B cell (primary cell): ENCODE data around the gene FOXL1. TPM values are rescaled to one million over a fixed set of nuclear protein-coding genes. Genes with fewer than 3 reads are reported as not detected.

ENCODE experiments used
- ATAC-seq: fragments of 200-7000 bp; cut with Tn5 transposase; one replicate; pipeline ENCODE4 v1.10.0; 2021; ENCODE audit warnings: low read depth, mild to moderate bottlenecking, moderate number of reproducible peaks, moderate library complexity
- CTCF ChIA-PET: fragments of 350-600 bp; sonication (Branson Sonifier 250); formaldehyde crosslinking; loops from one replicate; lab custom pipeline; 2021; ENCODE audit warnings: antibody characterized with exemption, inconsistent platforms; lab: Charles Lee
- POLR2A ChIA-PET: fragments of 350-600 bp; sonication (Branson Sonifier 250); formaldehyde crosslinking; loops from one replicate; lab custom pipeline; 2021; ENCODE audit warnings: antibody characterized with exemption; lab: Charles Lee
- DNase-seq: peaks from one replicate; pipeline ENCODE4 v3.0.0; 2013
- H2AFZ ChIP-seq: 2 replicates; pipeline ENCODE4 v1.6.1; 2012; ENCODE audit warnings: mild to moderate bottlenecking, low read depth, low read length; ENCODE audit not compliant: insufficient read depth, poor library complexity, severe bottlenecking
- H3K27ac ChIP-seq, 2 donors: 1 replicate in 1 of 2; 2 replicates in 1 of 2; pipeline ENCODE4 v1.5.1; 2012 to 2013; ENCODE audit warnings: low read length in 2 of 2, mild to moderate bottlenecking in 2 of 2, moderate library complexity in 1 of 2
- H3K27me3 ChIP-seq, 4 experiments: fragments of 200-600 bp in 1 of 4; sonication (generic) in 1 of 4; replicated peaks in 1 of 4; 1 replicate in 2 of 4; 2 replicates in 2 of 4; pipeline versions ENCODE4 v1.6.1 to v1.7.0; 2013 to 2016; ENCODE audit warnings: low read length in 3 of 4, mild to moderate bottlenecking in 2 of 4, mixed read lengths in 1 of 4, moderate library complexity in 1 of 4; ENCODE audit not compliant: insufficient read depth in 4 of 4, control insufficient read depth in 3 of 4; ENCODE audit errors: control extremely low read depth in 1 of 4
- H3K36me3 ChIP-seq, 2 experiments: replicated peaks in 1 of 2; 1 replicate in 1 of 2; 2 replicates in 1 of 2; pipeline versions ENCODE4 v1.6.1 to v1.7.1; 2013; ENCODE audit warnings: low read length in 1 of 2; ENCODE audit not compliant: insufficient read depth in 2 of 2, control insufficient read depth in 1 of 2; ENCODE audit errors: control extremely low read depth in 1 of 2, extremely low read depth in 1 of 2
- H3K4me1 ChIP-seq, 2 donors: fragments of 200-600 bp in 1 of 2; sonication (generic) in 1 of 2; 1 replicate in 1 of 2; 2 replicates in 1 of 2; pipeline versions ENCODE4 v1.5.1 to v1.6.1; 2013 to 2017; ENCODE audit warnings: low read length in 2 of 2; ENCODE audit not compliant: control insufficient read depth in 2 of 2, insufficient read depth in 2 of 2
- H3K4me2 ChIP-seq: replicated peaks from 2 replicates; pipeline ENCODE3; 2012; ENCODE audit warnings: mild to moderate bottlenecking, low read depth, low read length; ENCODE audit not compliant: poor library complexity, severe bottlenecking
- H3K4me3 ChIP-seq, 5 experiments: fragments of 200-600 bp in 1 of 5; sonication (generic) in 1 of 5; 1 replicate in 3 of 5; 2 replicates in 2 of 5; pipeline versions ENCODE4 v1.5.1 to v1.7.0; 2011 to 2016; ENCODE audit warnings: low read length in 4 of 5, mild to moderate bottlenecking in 4 of 5, low read depth in 2 of 5, control low read depth in 1 of 5, moderate library complexity in 1 of 5; ENCODE audit not compliant: insufficient read depth in 1 of 5; ENCODE audit errors: control extremely low read depth in 1 of 5, extremely low read depth in 1 of 5
- H3K79me2 ChIP-seq: fragments of 200-600 bp; sonication (generic); one replicate; pipeline ENCODE4 v1.6.0; 2016; ENCODE audit warnings: low read length; ENCODE audit not compliant: control insufficient read depth, insufficient read depth
- H3K9ac ChIP-seq: fragments of 200-600 bp; sonication (generic); 2 replicates; pipeline ENCODE4 v1.6.1; 2017; ENCODE audit warnings: mild to moderate bottlenecking, low read length, moderate library complexity
- H3K9me3 ChIP-seq, 3 donors: one replicate each; pipeline versions ENCODE4 v1.6.1 to v1.7.1; 2013; ENCODE audit warnings: low read length in 2 of 3; ENCODE audit not compliant: control insufficient read depth in 2 of 3, insufficient read depth in 1 of 3; ENCODE audit errors: control extremely low read depth in 1 of 3
- H4K20me1 ChIP-seq: 2 replicates; pipeline ENCODE4 v1.6.0; 2012; ENCODE audit warnings: mild to moderate bottlenecking, low read length; ENCODE audit not compliant: insufficient read depth, control insufficient read depth, poor library complexity, severe bottlenecking
- H3K27ac Mint-ChIP-seq: one replicate; pipeline ENCODE4 v1.8.0; 2021; ENCODE audit warnings: mixed read lengths
- H3K27me3 Mint-ChIP-seq: one replicate; pipeline ENCODE4 v1.8.0; 2021; ENCODE audit warnings: mixed read lengths
- H3K4me1 Mint-ChIP-seq: one replicate; pipeline ENCODE4 v1.8.0; 2021; ENCODE audit warnings: mixed read lengths
- H3K4me3 Mint-ChIP-seq: one replicate; pipeline ENCODE4 v1.8.0; 2021; ENCODE audit warnings: mixed read lengths
- H3K9me3 Mint-ChIP-seq: one replicate; pipeline ENCODE4 v1.8.0; 2022; ENCODE audit warnings: mixed read lengths; ENCODE audit not compliant: insufficient read depth
- CTCF ChIP-seq: fragments of 200-600 bp; IDR thresholded peaks from one replicate; pipeline ENCODE4 v1.8.0; 2022; ENCODE audit warnings: antibody characterized with exemption, mild to moderate bottlenecking
- EZH2 ChIP-seq: IDR thresholded peaks from 2 replicates; pipeline ENCODE4 v1.6.1; 2012; ENCODE audit warnings: borderline replicate concordance, low read depth, mild to moderate bottlenecking, moderate library complexity, low read length; ENCODE audit not compliant: insufficient read depth, poor library complexity, severe bottlenecking
- WGBS: methylation state at CpG from one replicate; pipeline ENCODE4 v1.1.5; 2013; ENCODE audit warnings: missing lambda C conversion rate; ENCODE audit not compliant: insufficient coverage; 5-methylcytosine and 5-hydroxymethylcytosine counted together
- intact Hi-C: fragments of 100-400 bp; cut with micrococcal nuclease; formaldehyde crosslinking; loops from one replicate; pipeline ENCODE4 v1.10.0; 2022
- polyA plus RNA-seq: library from polyadenylated mRNA; depleted of rRNA; stranded (reverse); fragments of >200 nt; gene quantifications from 2 replicates; pipeline ENCODE4 v1.2.3, GENCODE V29; 2012
- total RNA-seq, 2 donors: library from RNA; stranded (reverse); fragments of 120-200 nt in 1 of 2; gene quantifications; 1 replicate in 1 of 2; 2 replicates in 1 of 2; pipeline versions ENCODE4 v1.2.3 to v1.2.4, GENCODE V29; 2013 to 2022

Gene FOXL1
- total and polyA plus RNA-seq, 2 donors (not counting 1 experiment from before 2014, with no cell fraction given): not detected

GRCh38 chr16:86537486-86537885 is 40.9 kb upstream of the FOXL1 start:
- H3K27me3 Mint-ChIP-seq: no peaks in the 10 kb centered on the region
- H3K4me1 Mint-ChIP-seq: no peaks in the 10 kb centered on the region
- Histone ChIP-seq H3K36me3 (peaks cover 3 to 52% of the 10 kb centered on the region in 2 experiments), H3K79me2 (no peaks in the 10 kb centered on the region), H4K20me1 (no peaks in the 10 kb centered on the region), H3K27me3 (no peaks in the 10 kb centered on the region), H2AFZ (no peak overlapping the region), H3K4me1 (no peaks in the 10 kb centered on the region), H3K9me3 (no peaks in the 10 kb centered on the region), H3K27ac (no peak overlapping the region), H3K9ac (no peak overlapping the region), H3K4me3 (no peak overlapping the region), H3K4me2 (no peak overlapping the region)
- ATAC-seq (no peak), DNase-seq (no peak)
- ChIA-PET CTCF (no interaction called here), POLR2A (no interaction called here)
- H3K9me3 Mint-ChIP-seq: no peaks in the 10 kb centered on the region
- 100% methylated on average over 4 of the region's 4 CpGs for WGBS
- H3K27ac Mint-ChIP-seq: no peak overlapping the region
- TF ChIP-seq CTCF (no peak), EZH2 (no peak)
- intact Hi-C loops: no loop called here
- H3K4me3 Mint-ChIP-seq: no peak overlapping the region

GRCh38 chr16:86538196-86538780 is 40.1 kb upstream of the FOXL1 start:
- H4K20me1 ChIP-seq: no peaks in the 10 kb centered on the region
- 97% methylated on average over 17 of the region's 17 CpGs for WGBS
- intact Hi-C loops: no loop called here
- TF ChIP-seq EZH2: no peak
- no peak for TF ChIP-seq CTCF
- Mint-ChIP-seq H3K9me3 (no peaks in the 10 kb centered on the region), H3K27ac (no peak overlapping the region), H3K4me1 (no peaks in the 10 kb centered on the region), H3K4me3 (no peak overlapping the region), H3K27me3 (no peaks in the 10 kb centered on the region)
- no peak for ATAC-seq
- H3K9ac ChIP-seq: no peak overlapping the region
- H3K36me3 ChIP-seq: peaks cover 3 to 56% of the 10 kb centered on the region in 2 experiments
- no peaks in the 10 kb centered on the region for H3K27me3 ChIP-seq
- no peak overlapping the region for H3K4me2 ChIP-seq
- POLR2A ChIA-PET: no interaction called here
- H3K27ac ChIP-seq: no peak overlapping the region
- CTCF ChIA-PET: no interaction called here
- no peak for DNase-seq
- no peaks in the 10 kb centered on the region for H3K79me2 ChIP-seq
- no peaks in the 10 kb centered on the region for H3K9me3 ChIP-seq
- no peak overlapping the region for H2AFZ ChIP-seq
- H3K4me1 ChIP-seq: no peaks in the 10 kb centered on the region
- no peak overlapping the region for H3K4me3 ChIP-seq
